HG03575 (cell line): ENCODE results near the gene MX2.

Experiments used
- ATAC-seq: cut with Tn5 transposase; IDR thresholded peaks from one replicate; pipeline ENCODE4 v1.9.1; 2021; ENCODE audit not compliant: unreplicated experiment, insufficient number of reproducible peaks, low FRiP score; ENCODE audit errors: extremely low read depth

MX2 gene

GRCh38 chr21:41360072-41360821 is 1.6 kb upstream of the MX2 start:
- no peak for ATAC-seq

DNA sequence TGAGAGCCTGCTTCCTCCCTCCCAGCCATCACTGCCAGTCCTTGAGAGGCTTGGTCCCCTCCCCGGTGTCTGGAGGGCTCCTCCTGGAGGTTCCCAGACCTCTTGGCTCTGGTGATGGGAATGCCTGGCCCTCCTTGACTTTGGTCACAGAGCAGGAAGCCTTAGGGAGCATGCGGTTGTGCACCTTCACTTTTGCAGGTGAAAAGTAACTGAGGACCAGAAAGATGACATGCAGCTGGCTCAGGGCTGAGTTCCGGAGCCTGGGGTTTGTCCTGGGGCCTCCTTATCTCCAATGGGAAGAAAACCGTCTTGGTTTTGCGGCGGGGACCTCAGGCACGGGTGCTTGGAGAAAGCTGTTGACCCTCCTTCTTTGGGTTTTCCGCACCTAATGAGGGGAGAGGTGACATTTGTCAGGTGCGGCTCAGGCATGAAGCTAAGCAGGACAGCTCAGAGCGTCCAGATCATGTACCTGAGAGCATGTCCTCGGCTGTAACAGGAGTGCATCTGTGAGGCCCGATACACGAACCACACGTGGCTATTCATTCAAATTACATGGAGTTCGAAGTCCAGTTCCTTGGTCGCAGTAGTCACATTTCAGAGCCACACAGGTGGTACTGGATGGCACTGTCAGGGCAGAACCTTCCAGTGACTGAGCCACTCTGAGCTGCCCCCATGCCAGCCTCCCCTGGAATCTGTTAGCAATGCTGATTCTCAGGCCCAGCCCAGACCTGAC is 608 bp upstream of the MX2 start:
- ATAC-seq = no peak

- no peak for ATAC-seq
Observed at GRCh38 chr21:41362605-41363369, 960 bp downstream of the MX2 start.

GRCh38 chr21:41363370-41364270 is 1.8 kb downstream of the MX2 start:
- ATAC-seq = no peak

DNA sequence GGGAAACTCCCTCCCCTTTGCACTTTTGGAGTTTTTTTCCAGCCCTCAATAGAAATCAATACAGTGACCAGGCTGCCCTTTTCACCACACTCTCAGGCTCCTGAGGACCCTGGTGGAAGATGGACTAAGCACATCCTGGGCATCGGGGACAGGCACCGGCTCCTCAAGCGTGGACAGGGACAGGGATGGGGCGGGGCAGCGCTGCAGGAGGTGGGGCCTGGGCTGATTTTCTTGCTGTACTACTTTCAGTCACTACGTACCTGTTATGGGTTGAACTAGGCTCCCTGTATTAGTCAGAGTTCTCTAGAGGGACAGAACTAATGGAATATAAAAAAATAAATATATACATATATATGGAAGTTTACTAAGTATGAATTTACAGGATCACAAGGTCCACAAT is 2.5 kb downstream of the MX2 start:
- ATAC-seq = no peak

GRCh38 chr21:41365377-41366107 is 3.7 kb downstream of the MX2 start:
- no peak for ATAC-seq

- ATAC-seq = no peak
Observed at GRCh38 chr21:41366522-41367151, 4.8 kb downstream of the MX2 start.

- ATAC-seq = no peak
Observed at GRCh38 chr21:41367301-41367944, 5.6 kb downstream of the MX2 start.

DNA sequence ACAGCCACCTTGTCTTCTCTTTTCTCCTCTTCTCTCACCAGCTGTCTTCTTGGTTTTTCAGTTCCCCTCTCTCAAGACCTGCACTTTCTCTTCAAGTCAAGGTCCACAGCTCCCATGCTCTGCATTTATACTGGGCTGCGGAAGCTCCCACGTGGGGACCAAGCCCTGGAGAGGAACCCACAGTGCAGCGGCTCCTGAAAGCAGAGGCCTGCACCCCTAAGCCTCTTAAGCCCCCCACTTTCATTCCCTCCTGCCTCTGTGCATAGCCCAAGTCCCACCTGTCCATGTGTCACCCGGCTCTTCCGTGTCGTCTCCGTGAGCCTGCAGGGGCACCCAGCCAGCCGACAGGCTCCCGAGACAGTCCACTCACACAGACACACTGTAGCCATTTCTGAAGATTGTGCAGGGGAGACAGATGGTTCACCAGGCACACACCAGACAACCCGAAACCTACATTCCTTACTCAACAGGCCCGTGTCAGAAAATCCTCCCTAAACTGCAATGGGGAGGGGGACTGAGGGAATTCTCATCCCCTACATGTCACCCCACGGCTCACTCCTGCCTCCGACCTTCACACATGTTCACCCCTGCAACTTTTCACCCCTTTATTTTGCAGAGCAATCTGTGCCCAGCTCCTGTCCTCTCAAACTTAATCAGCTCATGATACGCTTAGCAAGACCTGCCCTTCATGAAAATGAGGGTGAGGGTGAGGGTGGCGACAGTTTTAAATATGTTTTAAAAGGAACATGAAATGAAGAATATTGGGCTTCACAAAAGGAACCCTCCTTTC is 6.3 kb downstream of the MX2 start:
- peak; percentile 33 for ATAC-seq

- ATAC-seq = no peak
Observed at GRCh38 chr21:41368735-41369104, 6.9 kb downstream of the MX2 start.

DNA sequence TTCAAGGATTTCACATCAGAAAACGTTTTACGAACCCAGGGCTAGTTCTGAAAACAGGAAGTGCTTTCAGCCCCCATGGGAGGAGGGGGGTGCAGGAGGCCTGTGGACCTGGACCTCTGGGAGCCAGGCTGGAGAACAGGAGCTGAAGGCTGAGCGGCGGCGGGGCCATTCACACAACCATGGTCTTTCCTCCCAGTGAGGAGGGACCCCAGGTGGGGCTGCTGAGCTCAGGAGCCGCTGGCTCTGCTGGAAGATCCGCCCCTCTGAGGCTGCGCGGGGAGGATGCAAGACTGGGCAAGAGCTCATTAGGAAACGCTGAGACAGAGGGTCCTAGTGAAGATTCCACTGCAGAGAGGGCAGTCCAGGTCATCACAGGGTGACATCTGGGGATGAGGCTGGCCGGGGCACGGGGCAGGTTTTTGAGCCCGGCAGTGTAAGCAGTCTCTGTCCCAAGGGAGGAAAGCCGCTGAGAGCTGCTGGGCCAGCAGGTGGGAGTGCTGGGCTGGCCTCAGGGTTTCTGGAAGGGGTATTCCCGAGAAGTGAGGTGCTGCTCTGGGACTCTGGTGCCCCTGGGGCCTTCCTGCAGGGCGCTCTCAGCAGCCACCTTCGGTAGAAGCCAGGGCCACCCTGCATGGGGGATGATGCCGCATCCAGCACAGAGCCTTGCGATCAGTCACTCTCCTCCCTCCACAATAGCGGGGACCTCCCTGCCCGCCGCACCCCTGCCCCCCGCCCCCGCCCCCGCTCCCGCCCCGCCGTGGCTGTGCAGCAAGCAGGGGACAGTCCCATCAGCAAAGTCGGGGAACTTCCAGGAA is 7.5 kb downstream of the MX2 start:
- no peak for ATAC-seq

GRCh38 chr21:41369920-41370839 is 8.4 kb downstream of the MX2 start:
- ATAC-seq = no peak

GRCh38 chr21:41370840-41371684 is 9.2 kb downstream of the MX2 start:
- no peak for ATAC-seq

DNA sequence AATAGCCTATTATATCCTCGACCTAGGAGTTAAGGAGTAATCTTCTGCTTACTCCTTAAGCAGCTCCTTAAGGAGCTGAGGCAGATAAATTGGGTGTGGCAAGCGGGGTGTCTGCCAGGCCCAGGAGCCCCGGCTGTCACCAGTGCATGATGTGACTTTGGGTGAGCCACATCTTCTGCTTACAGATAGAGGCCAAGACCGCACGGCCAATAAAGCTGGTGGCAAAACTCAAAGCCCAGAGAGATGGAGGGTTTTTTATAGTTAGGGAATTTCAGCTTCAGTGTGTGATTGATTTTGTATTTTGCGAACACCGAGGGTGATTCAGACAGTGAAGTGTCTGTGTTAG is 9.8 kb downstream of the MX2 start:
- ATAC-seq = no peak
